ENCODE results near the gene GRK6.

Gene GRK6

GRCh38 chr5:177486256-177486655, 59.8 kb downstream of the GRK6 start:
- DNase-seq (ENCODE audit: low read depth), result no peak

GRCh38 chr5:177487144-177487543, 60.7 kb downstream of the GRK6 start:
- no peak for DNase-seq (ENCODE audit: low read depth)

- no peak for DNase-seq (ENCODE audit: low read depth)
These were observed 61.5 kb downstream of the GRK6 start for GRCh38 chr5:177487975-177488374.

- DNase-seq (ENCODE audit: low read depth), result no peak
These were observed 62.7 kb downstream of the GRK6 start for GRCh38 chr5:177489119-177489716.

GRCh38 chr5:177490311-177490991, 64.0 kb downstream of the GRK6 start:
- no peak for DNase-seq (ENCODE audit: low read depth)

GRCh38 chr5:177490992-177491391, 64.5 kb downstream of the GRK6 start:
- no peak for DNase-seq (ENCODE audit: low read depth)

GRCh38 chr5:177491429-177491945, 65.0 kb downstream of the GRK6 start:
- DNase-seq (ENCODE audit: low read depth), result no peak

- no peak for DNase-seq (ENCODE audit: low read depth)
These were observed 65.7 kb downstream of the GRK6 start for GRCh38 chr5:177491983-177492746.

All from activated T-helper 9 cell treated with anti-CD3 and anti-CD28 coated beads, Interleukin-2, amount 50 U/mL, for 16 hours (primary cell).